Uterus (tissue), 2 donors: ENCODE data around the gene SEC22A.

Source experiments
- CTCF ChIP-seq, 4 experiments: fragments of 200-600 bp in 2 of 4; fragments of 450-650 bp in 2 of 4; sonication (generic) in 2 of 4; IDR thresholded peaks; one replicate each; pipeline ENCODE4 v1.5.1; 2016 to 2019; ENCODE audit warnings: antibody characterized with exemption in 4 of 4, mild to moderate bottlenecking in 2 of 4, moderate library complexity in 1 of 4
- POLR2A ChIP-seq, 2 donors: fragments of 450-650 bp; IDR thresholded peaks; one replicate each; pipeline ENCODE4 v1.6.1; 2016; ENCODE audit warnings: antibody characterized with exemption in 2 of 2, mild to moderate bottlenecking in 1 of 2, moderate library complexity in 1 of 2

- no peak for TF ChIP-seq CTCF (IDR thresholded peaks at IDR 0.05)
- TF ChIP-seq POLR2A (IDR thresholded peaks at IDR 0.05) = no peak
Measured at GRCh38 chr3:123158899-123159390, 42.8 kb upstream of the SEC22A start.
